Activated CD4-positive, alpha-beta T cell treated with anti-CD3 and anti-CD28 coated beads, Interleukin-2, amount 50 U/mL, for 24 hours (primary cell): Measurements from ENCODE around the gene SSNA1.

Experiments
- DNase-seq, 2 donors: peaks; one replicate each; pipeline ENCODE4 v3.0.0-alpha.2; 2020; ENCODE audit warnings: low read depth in 1 of 2, low spot score in 1 of 2

SSNA1 gene

GRCh38 chr9:137182836-137183235 lies 5.6 kb upstream of the SSNA1 start:
- DNase-seq, result no peak

GRCh38 chr9:137183980-137184595 lies 4.4 kb upstream of the SSNA1 start:
- DNase-seq, result no peak

DNA sequence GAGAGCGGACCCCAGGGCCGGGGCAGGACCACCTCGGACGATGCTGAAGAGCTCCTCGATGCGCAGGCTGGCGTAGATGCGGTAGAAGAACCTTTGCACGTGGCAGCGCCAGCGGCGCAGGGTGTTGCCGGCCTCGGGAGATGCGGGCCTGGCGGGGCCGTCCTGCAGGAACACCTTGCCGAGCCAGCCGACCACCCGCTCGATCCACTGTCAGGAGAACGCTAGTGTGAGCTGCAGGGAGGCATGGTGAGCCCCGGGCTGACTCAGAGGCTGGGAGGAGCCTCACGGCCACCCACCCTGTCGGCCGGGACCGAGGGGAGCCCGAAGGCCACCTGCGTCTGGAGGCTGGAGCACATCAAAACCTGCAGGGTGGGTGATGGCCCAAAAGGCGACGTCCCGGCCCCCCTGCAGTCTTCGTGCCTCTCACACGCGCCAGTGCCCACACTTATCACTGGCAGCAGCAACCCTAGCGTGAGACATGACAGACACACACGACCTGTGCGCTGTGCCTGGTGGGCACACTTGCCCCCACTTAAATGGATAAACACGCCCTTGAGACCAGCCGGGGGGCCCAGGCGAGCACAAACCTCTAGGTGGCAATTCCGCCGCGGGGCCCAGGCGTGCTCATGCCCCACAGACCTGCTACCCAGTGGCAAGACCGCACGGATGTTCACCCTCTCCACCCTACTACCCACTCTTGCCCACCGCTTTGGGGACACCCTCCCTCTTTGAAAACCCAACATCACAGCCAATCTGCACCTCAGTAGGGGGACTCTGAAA lies 3.4 kb upstream of the SSNA1 start:
- no peak for DNase-seq

- no peak for DNase-seq
Observed at GRCh38 chr9:137185921-137186320, 2.6 kb upstream of the SSNA1 start.

GRCh38 chr9:137186385-137186784 lies 2.1 kb upstream of the SSNA1 start:
- no peak for DNase-seq

- DNase-seq, result no peak
Observed at GRCh38 chr9:137187386-137187785, 1.1 kb upstream of the SSNA1 start.

GRCh38 chr9:137188086-137188489 lies 388 bp upstream of the SSNA1 start:
- DNase-seq, result no peak

DNA sequence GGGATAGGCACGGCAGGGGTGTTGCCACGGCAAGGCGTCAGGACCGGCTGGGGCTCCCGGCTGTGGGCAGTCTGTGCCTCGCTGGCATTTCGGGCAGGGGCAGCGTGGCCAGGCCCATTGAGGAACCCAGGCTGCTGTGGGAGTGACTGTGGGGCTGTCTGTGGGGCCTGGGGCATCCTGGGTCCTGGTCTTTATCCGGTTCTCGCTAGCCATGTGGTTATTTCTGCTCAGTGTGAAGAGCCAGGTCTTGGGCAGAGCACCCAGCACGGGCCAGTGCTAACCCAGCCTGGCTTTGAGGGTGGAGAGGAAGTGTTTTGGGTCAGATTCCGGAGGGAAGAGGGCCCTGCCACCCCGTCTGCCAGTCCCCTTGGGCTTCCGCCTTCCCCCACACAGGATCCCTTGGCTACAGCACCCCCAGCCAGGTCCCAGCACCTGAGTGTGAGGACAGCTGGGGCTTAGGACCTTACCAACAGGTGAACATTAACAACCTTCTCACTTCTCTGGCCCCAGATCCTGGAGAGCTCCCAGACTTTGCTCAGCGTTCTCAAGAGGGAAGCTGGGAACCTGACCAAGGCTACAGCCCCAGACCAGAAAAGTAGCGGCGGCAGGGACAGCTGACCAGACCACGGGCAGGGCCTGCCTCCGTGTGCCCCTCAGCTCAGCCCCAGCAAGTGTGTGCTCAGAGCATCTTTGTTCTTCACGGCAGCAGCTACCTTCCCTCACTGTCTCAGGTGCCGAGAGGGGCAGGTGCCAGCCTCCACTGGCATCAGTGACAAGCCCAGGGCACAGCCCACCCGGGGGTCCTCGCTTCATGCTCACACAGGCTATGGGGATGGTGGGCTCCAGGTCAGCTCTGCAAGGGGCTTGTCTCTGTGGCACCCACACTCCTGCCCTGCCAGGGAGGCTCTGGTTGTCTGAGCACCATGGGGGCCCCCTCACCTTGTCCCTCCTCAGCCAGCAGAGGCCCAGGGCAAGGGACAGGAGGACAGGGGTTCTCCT lies 1.1 kb downstream of the SSNA1 start:
- no peak for DNase-seq

DNA sequence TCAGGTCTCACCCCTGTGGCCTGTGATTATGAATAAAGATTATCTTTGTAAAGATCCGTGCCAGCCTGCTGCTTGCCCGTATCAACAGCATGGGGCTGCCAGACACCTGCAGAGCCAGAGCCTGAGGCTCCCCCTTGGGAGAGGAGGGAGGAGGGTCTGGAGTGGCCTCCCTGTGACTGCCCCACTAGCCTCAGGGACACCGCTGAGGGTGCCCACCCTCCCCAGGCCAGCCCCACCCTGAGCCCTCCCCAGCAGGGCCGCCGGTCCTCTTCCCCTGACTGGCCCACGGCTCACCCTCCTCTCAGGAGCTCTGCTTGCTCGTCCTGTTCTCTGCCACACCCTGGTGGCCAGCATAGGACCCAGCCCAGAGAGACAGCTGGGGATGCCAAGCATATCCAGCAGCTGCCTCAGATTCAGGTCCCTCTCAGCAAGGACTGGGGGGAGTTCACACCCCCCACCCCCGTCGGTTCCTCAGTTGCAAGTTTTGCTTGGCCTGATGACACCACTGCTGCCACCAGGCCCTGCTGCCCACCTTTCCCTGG lies 1.9 kb downstream of the SSNA1 start:
- DNase-seq, result no peak

- no peak for DNase-seq
Observed at GRCh38 chr9:137191245-137191644, 2.8 kb downstream of the SSNA1 start.

DNA sequence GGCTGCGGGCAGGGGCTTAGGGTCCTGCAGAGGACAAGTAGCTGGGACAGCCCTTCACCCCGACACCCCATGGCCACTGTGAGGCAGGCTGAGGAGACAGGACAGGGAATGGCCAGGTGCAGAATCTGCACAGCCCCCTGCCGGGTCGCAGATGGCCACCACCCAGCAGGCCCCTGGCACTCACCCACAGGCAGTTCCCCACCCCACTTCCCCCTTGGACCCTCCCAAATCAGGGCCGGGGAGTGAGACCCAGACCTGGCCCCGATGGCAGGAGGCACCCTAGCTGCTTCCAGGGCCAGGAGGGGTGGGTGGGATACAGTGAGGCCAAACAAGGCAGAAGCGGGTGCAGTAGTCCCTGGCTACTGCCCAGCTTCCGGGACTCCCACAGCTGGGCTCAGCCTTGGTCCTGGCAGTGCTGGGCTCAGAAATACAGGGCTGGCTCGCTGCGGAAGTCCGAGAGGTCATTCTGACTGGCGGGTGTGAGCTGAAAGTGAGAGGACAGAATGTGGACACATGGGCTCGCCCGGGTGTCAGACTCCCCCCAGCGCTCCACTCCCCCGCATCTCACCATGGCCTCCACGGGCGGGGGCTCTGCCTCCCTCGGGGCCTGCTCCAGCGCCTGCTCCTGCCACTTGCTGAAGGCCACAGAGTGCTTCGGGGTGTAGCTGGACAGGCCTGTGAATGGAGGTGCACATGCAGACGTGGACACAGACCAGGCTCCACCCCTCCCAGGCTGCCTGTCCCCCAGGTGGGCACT lies 3.4 kb downstream of the SSNA1 start:
- no peak for DNase-seq

- DNase-seq, result no peak
Observed at GRCh38 chr9:137192448-137192780, 3.9 kb downstream of the SSNA1 start.

- DNase-seq, result no peak
Observed at GRCh38 chr9:137192859-137193258, 4.4 kb downstream of the SSNA1 start.

DNA sequence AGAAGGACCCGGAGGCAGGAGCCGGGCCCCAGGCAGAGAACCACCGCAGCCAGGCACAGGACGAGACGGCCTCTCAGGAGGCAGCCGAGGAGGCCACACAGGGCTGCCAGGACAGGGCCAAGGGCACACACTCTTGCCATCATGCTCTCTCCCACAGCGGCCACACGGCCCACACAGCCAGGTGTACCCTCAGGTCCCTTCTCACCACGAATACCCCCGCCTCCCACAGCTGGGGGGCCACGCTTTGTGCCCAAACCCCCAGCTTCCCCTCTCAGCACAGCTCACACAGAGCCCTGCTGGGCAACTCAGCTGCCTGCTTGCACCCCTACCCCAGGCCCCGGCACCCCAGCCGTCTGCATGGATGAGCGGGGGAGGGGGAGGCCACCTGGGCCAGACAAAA lies 5.3 kb downstream of the SSNA1 start:
- no peak for DNase-seq

- DNase-seq, result no peak
Observed at GRCh38 chr9:137194388-137194787, 5.9 kb downstream of the SSNA1 start.

DNA sequence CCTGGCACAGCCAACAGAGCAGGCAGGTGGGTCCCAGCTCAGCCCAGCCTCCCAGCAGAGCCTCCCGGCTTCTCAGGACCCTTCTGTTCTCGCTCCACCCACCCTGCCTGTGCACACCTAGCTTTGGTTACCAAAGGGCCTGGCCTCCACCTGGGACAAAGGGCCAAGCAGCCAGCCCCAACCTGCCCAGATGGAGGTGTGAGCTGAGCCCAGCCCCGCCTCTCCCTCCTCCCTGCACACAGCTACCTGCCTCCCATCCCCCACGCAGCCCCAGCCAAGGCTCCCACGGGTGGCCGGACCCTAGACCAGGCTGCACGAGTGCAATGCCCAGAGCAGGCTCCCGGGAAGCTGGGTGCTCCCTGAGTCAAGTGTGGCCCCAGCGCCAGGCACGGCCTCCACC lies 6.4 kb downstream of the SSNA1 start:
- DNase-seq, result no peak

DNA sequence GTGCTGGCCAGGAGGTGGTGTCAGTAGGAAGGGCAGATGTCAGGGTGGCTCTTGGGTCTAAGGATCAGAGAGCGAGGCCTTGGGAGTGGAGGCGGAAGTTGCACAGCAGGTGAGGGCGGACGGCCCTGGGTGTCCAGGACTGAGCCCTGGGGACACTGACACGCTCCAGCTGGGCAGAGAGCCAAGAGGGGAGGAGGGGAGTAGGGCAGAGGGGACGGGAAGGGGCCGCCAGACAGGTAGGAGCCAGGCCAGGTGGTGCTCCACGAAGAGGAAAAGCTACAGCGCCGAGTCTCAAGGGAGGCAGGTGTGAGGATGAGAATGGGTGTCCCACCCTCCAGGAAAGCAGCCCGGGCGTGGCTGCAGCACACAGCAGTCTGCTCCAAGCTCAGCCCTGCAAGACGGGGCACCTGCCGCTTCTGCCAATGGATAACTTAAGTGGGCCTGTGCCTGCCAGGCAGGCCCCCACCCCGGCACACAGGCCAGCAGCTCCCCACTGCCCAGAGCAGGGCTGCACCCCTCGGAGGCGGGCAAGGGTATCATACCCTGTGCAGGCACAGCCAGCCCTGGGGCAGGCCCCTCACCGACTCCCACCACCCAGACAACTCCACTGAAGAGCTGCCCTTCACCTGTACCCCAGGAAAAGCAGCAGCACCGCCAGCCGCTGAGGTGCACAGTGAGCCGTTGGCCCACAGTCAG lies 7.2 kb downstream of the SSNA1 start:
- DNase-seq, result no peak

- DNase-seq, result no peak
Observed at GRCh38 chr9:137198051-137198901, 9.8 kb downstream of the SSNA1 start.

DNA sequence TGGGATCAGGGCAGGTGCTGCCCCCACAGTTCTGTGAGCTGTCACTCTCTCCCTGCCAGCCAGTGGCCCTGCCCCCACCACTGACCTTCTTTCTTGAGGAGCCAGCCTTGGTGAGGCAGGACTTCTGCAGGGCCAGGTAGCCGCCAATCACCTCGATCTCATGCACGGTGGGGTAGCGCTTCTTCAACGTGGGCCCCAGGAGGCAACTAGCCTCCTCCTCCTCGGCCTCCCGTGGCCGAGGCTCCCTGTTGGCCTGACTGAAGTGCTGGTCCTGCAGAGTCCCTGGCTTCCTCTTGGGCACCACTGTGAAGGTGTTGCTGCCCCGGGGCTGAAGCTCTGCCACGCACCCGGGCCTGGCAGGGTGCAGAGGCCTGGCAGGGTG lies 10.4 kb downstream of the SSNA1 start:
- DNase-seq, result no peak
